Measurements from ENCODE around the gene TRIM2. TPM values are rescaled to one million over a fixed set of nuclear protein-coding genes. Genes with fewer than 3 reads are reported as not detected.

The TRIM2 gene
- total RNA-seq, 1 donor from 2014 or later: 20.2 TPM

GRCh38 chr4:153367092-153367491 is 162.8 kb downstream of the TRIM2 start:
- intact Hi-C loops (cut with micrococcal nuclease): no loop called here
- H3K4me1 ChIP-seq: no peaks in the 10 kb centered on the region
- H3K36me3 ChIP-seq: no peaks in the 10 kb centered on the region
- H3K27ac ChIP-seq (replicated peaks): no peak overlapping the region
- H3K9me3 ChIP-seq (replicated peaks): peaks cover 11% of the 10 kb centered on the region
- DNase-seq: no peak
- H3K27me3 ChIP-seq (ENCODE audit: low read depth): no peaks in the 10 kb centered on the region
- H3K4me3 ChIP-seq: no peak overlapping the region
- no peak for TF ChIP-seq CTCF (IDR thresholded peaks at IDR 0.05; ENCODE audit: borderline replicate concordance)

DNA sequence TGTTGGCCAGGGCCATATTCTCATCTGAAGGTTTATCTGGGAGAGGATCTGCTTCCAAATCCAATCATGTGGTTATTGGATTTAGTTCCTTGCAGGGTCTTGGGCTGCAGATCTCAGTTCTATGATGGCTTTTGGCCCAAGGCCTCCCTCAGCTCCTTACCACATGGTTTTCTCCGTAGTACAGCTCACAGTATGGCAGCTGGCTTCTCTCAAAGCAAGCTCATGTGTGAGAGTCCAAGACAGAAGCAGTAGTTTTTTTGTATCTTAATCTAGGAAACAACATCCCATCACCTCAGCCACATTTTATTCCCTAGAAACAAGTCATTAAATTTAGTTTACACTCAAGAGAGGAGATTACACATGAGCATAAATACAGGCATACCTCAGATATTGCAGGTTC is 164.8 kb downstream of the TRIM2 start:
- no peaks in the 10 kb centered on the region for H3K27me3 ChIP-seq (ENCODE audit: low read depth)
- TF ChIP-seq CTCF (IDR thresholded peaks at IDR 0.05; ENCODE audit: borderline replicate concordance): no peak
- H3K27ac ChIP-seq (replicated peaks): no peak overlapping the region
- intact Hi-C loops (cut with micrococcal nuclease): no loop called here
- peaks cover 25% of the 10 kb centered on the region for H3K9me3 ChIP-seq (replicated peaks)
- H3K4me3 ChIP-seq: no peak overlapping the region
- no peaks in the 10 kb centered on the region for H3K36me3 ChIP-seq
- H3K4me1 ChIP-seq: no peaks in the 10 kb centered on the region
- DNase-seq: no peak

- TF ChIP-seq CTCF (IDR thresholded peaks at IDR 0.05; ENCODE audit: borderline replicate concordance): no peak
- intact Hi-C loops (cut with micrococcal nuclease): no loop called here
These were observed 167.5 kb downstream of the TRIM2 start for GRCh38 chr4:153371701-153372234.

DNA sequence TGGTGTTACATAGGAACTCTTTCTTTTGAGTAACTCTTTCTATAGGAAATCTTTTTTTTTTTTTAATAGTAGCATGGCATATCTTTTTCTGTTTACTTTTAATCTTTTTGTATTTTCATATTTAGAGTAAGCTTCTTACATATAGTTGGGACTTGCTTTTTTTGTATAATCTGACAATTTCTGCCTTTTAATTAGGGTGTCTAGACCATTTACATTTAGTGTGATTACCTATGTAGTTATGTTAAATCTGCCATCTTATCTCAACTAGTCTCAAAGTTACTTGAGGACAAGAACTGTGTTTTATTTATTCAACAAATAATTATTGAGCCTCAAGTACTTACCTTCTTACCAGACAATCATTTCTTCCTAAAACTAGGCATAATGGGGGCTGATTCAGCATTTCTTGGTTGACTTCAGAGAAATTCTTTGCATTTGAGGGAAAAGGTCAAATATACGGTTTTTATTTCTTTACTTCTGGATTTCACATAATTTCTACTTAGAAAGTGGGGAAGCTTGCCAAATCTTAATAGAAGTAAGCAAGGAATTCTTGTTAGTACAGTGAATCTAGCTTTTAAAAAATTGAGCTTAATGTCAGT is 168.8 kb downstream of the TRIM2 start:
- Histone ChIP-seq H3K36me3 (no peaks in the 10 kb centered on the region), H3K4me1 (no peaks in the 10 kb centered on the region), H3K27ac (replicated peaks) (no peak overlapping the region), H3K9me3 (replicated peaks) (peaks cover 18% of the 10 kb centered on the region), H3K4me3 (no peak overlapping the region), H3K27me3 (ENCODE audit: low read depth) (no peaks in the 10 kb centered on the region)
- no peak for TF ChIP-seq CTCF (IDR thresholded peaks at IDR 0.05; ENCODE audit: borderline replicate concordance)
- intact Hi-C loops (cut with micrococcal nuclease): no loop called here
- DNase-seq: no peak

More at GRCh38 chr4:153371701-153372234, 167.5 kb downstream of the TRIM2 start:
- no peak overlapping the region for H3K4me3 ChIP-seq
- no peaks in the 10 kb centered on the region for H3K36me3 ChIP-seq
- H3K27ac ChIP-seq (replicated peaks): no peak overlapping the region
- no peaks in the 10 kb centered on the region for H3K27me3 ChIP-seq (ENCODE audit: low read depth)
- no peak for DNase-seq
- peaks cover 18% of the 10 kb centered on the region for H3K9me3 ChIP-seq (replicated peaks)
- no peaks in the 10 kb centered on the region for H3K4me1 ChIP-seq

DNA sequence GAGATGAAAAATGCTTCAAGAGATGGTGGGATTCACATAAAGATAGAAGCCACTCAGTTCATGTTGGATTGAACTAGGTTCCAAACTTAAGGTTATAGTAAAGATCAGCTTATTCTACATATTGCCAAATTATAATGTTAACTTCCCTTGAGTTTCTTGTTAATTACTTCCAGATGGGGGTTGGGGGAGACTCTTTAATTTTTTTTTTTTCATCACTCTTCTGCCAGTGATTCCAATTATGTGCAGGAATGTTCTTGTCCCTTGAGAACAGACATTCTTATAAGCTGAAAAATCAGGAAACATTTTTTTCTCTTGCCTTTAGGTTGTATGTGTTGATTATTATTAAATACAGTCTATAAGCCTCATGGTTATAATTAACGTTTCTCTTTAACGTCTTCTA is 170.2 kb downstream of the TRIM2 start:
- Histone ChIP-seq H3K36me3 (no peaks in the 10 kb centered on the region), H3K4me3 (no peak overlapping the region), H3K27me3 (ENCODE audit: low read depth) (no peaks in the 10 kb centered on the region), H3K27ac (replicated peaks) (no peak overlapping the region), H3K9me3 (replicated peaks) (peaks cover 18% of the 10 kb centered on the region), H3K4me1 (no peaks in the 10 kb centered on the region)
- TF ChIP-seq CTCF (IDR thresholded peaks at IDR 0.05; ENCODE audit: borderline replicate concordance): no peak
- intact Hi-C loops (cut with micrococcal nuclease): no loop called here
- DNase-seq: no peak
